ENCODE measurements around the gene MCRIP2. TPM values are rescaled to one million over a fixed set of nuclear protein-coding genes. Genes with fewer than 3 reads are reported as not detected.
A peak's percentile ranks its signal among the peaks of the same experiment; 100 is the strongest.

Gene MCRIP2
- total RNA-seq, 1 experiment from 2014 or later, result 44.6 TPM

GRCh38 chr16:680967-681745 is 39.5 kb downstream of the MCRIP2 start:
- intact Hi-C loops (cut with micrococcal nuclease), result no loop called here
- CTCF ChIA-PET, result interaction anchor here (0.6 to 1.8 kb wide), 4 partner anchors 13 to 103 kb away, joined by 3 to 9 read pairs (median 4); partner anchors contain the start of gene RHOT2
- H3K4me1 Mint-ChIP-seq (ENCODE audit: insufficient read depth, unreplicated experiment), result peaks cover 6% of the 10 kb centered on the region
- H3K4me3 Mint-ChIP-seq (ENCODE audit: unreplicated experiment), result peak overlapping the region; percentile 76
- H3K27me3 Mint-ChIP-seq (ENCODE audit: insufficient read depth, unreplicated experiment), result no peaks in the 10 kb centered on the region
- POLR2A ChIA-PET, result interaction anchor here (0.6 to 3.9 kb wide), 20 partner anchors 9 to 154 kb away, joined by 3 to 32 read pairs (median 6); partner anchors contain the start of genes ANTKMT, CAPN15, CCDC78 and FBXL16
- no peaks in the 10 kb centered on the region for H3K9me3 Mint-ChIP-seq (ENCODE audit: unreplicated experiment)
- BruUV-seq (replicated peaks), result no TSS peak
- H3K27ac Mint-ChIP-seq (ENCODE audit: low read depth, unreplicated experiment), result peak overlapping the region; percentile 57
- TF ChIP-seq CTCF (IDR thresholded peaks at IDR 0.05; ENCODE audit: unreplicated experiment), result no peak
- DNase-seq (ENCODE audit: unreplicated experiment), result peak; percentile 61
- peaks cover 53% of the 10 kb centered on the region for H3K36me3 Mint-ChIP-seq (ENCODE audit: insufficient read depth, unreplicated experiment)

- intact Hi-C loops (cut with micrococcal nuclease), result no loop called here
Observed at GRCh38 chr16:681746-682427, 40.3 kb downstream of the MCRIP2 start.

GRCh38 chr16:682493-683395 is 41.1 kb downstream of the MCRIP2 start:
- peaks cover 6% of the 10 kb centered on the region for H3K4me1 Mint-ChIP-seq (ENCODE audit: insufficient read depth, unreplicated experiment)
- no peaks in the 10 kb centered on the region for H3K27me3 Mint-ChIP-seq (ENCODE audit: insufficient read depth, unreplicated experiment)
- H3K4me3 Mint-ChIP-seq (ENCODE audit: unreplicated experiment), result peak overlapping the region; percentile 76
- intact Hi-C loops (cut with micrococcal nuclease), result no loop called here
- BruUV-seq (replicated peaks), result no TSS peak
- no peak for DNase-seq (ENCODE audit: unreplicated experiment)
- TF ChIP-seq CTCF (IDR thresholded peaks at IDR 0.05; ENCODE audit: unreplicated experiment), result no peak
- H3K36me3 Mint-ChIP-seq (ENCODE audit: insufficient read depth, unreplicated experiment), result peaks cover 59% of the 10 kb centered on the region
- H3K9me3 Mint-ChIP-seq (ENCODE audit: unreplicated experiment), result no peaks in the 10 kb centered on the region
- no peak overlapping the region for H3K27ac Mint-ChIP-seq (ENCODE audit: low read depth, unreplicated experiment)
- CTCF ChIA-PET, result interaction anchor here (0.6 to 1.8 kb wide), 3 partner anchors 15 to 30 kb away, joined by 3 to 9 read pairs (median 5); partner anchors contain the start of gene RHOT2
- POLR2A ChIA-PET, result interaction anchor here (0.7 to 2.9 kb wide), 11 partner anchors 7 to 155 kb away, joined by 3 to 32 read pairs (median 6); partner anchors contain the start of genes ANTKMT, CAPN15 and WDR24

More at GRCh38 chr16:681746-682427, 40.3 kb downstream of the MCRIP2 start:
- Mint-ChIP-seq H3K4me3 (ENCODE audit: unreplicated experiment) (peak overlapping the region; percentile 76), H3K27me3 (ENCODE audit: insufficient read depth, unreplicated experiment) (no peaks in the 10 kb centered on the region), H3K9me3 (ENCODE audit: unreplicated experiment) (no peaks in the 10 kb centered on the region), H3K4me1 (ENCODE audit: insufficient read depth, unreplicated experiment) (peaks cover 6% of the 10 kb centered on the region), H3K27ac (ENCODE audit: low read depth, unreplicated experiment) (peak overlapping the region; percentile 57), H3K36me3 (ENCODE audit: insufficient read depth, unreplicated experiment) (peaks cover 59% of the 10 kb centered on the region)
- no peak for TF ChIP-seq CTCF (IDR thresholded peaks at IDR 0.05; ENCODE audit: unreplicated experiment)
- peak; percentile 42 for DNase-seq (ENCODE audit: unreplicated experiment)
- POLR2A ChIA-PET, result interaction anchor here (0.6 to 3.9 kb wide), 18 partner anchors 8 to 155 kb away, joined by 3 to 32 read pairs (median 7); partner anchors contain the start of genes ANTKMT, CAPN15, CCDC78 and FBXL16
- CTCF ChIA-PET, result interaction anchor here (1.0 to 1.8 kb wide), 3 partner anchors 14 to 31 kb away, joined by 4 to 9 read pairs (median 5); partner anchors contain the start of gene RHOT2
- TSS peak; percentile 76 for BruUV-seq (replicated peaks)
